Astrocyte of the spinal cord (primary cell): ENCODE results near the gene ARL14EPL.
A peak's percentile ranks its signal among the peaks of the same experiment; 100 is the strongest.

Source experiments
- DNase-seq: peaks from one replicate; pipeline ENCODE4 v3.0.0; 2011; ENCODE audit warnings: low read depth, low spot score
- H3K4me3 ChIP-seq: 2 replicates; pipeline ENCODE4 v1.5.1; 2011; ENCODE audit warnings: low read depth, mild to moderate bottlenecking, low read length, moderate library complexity
- in situ Hi-C: cut with HindIII; loops from 2 replicates; pipeline ENCODE4 v1.10.0; 2017; ENCODE audit warnings: low sequenced_read_pairs
- TF ChIP-seq, protein P1 (sequence below): IDR thresholded peaks from 2 replicates; pipeline ENCODE4 v1.5.1; 2012; ENCODE audit warnings: low read depth, mild to moderate bottlenecking, low read length, inconsistent platforms

The ARL14EPL gene

GRCh38 chr5:116023619-116024018 is 8.7 kb upstream of the ARL14EPL start:
- no peak for DNase-seq
- in situ Hi-C loops, result no loop called here
- H3K4me3 ChIP-seq, result no peak overlapping the region
- TF ChIP-seq, protein P1, sequence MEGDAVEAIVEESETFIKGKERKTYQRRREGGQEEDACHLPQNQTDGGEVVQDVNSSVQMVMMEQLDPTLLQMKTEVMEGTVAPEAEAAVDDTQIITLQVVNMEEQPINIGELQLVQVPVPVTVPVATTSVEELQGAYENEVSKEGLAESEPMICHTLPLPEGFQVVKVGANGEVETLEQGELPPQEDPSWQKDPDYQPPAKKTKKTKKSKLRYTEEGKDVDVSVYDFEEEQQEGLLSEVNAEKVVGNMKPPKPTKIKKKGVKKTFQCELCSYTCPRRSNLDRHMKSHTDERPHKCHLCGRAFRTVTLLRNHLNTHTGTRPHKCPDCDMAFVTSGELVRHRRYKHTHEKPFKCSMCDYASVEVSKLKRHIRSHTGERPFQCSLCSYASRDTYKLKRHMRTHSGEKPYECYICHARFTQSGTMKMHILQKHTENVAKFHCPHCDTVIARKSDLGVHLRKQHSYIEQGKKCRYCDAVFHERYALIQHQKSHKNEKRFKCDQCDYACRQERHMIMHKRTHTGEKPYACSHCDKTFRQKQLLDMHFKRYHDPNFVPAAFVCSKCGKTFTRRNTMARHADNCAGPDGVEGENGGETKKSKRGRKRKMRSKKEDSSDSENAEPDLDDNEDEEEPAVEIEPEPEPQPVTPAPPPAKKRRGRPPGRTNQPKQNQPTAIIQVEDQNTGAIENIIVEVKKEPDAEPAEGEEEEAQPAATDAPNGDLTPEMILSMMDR, result no peak

GRCh38 chr5:116025866-116026265 is 6.4 kb upstream of the ARL14EPL start:
- H3K4me3 ChIP-seq, result no peak overlapping the region
- DNase-seq, result no peak
- in situ Hi-C loops, result no loop called here
- TF ChIP-seq, protein P1, result no peak

GRCh38 chr5:116032991-116033390 is 719 bp downstream of the ARL14EPL start:
- in situ Hi-C loops, result no loop called here
- H3K4me3 ChIP-seq, result no peak overlapping the region
- no peak for DNase-seq
- TF ChIP-seq, protein P1, result no peak

DNA sequence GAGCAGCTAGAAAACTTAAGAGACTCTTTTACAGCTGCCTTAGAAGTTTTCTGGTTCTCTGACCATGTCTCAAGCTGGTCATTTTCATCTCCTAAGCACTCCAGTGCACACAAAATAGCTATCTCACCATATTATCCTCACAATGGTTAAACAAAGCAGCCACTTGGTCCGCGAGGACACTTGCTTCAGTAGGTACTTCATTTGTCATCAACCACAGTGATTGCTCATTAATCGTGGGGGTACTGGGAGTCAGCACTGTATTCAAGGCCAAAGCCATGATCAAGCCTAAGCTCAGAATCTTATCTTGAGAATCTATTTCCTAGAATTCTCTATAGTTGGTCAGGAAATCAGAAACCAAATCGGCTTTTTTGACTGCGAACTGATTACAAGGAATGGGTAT is 2.9 kb downstream of the ARL14EPL start:
- in situ Hi-C loops, result no loop called here
- TF ChIP-seq, protein P1, result no peak
- no peak overlapping the region for H3K4me3 ChIP-seq
- DNase-seq, result no peak

DNA sequence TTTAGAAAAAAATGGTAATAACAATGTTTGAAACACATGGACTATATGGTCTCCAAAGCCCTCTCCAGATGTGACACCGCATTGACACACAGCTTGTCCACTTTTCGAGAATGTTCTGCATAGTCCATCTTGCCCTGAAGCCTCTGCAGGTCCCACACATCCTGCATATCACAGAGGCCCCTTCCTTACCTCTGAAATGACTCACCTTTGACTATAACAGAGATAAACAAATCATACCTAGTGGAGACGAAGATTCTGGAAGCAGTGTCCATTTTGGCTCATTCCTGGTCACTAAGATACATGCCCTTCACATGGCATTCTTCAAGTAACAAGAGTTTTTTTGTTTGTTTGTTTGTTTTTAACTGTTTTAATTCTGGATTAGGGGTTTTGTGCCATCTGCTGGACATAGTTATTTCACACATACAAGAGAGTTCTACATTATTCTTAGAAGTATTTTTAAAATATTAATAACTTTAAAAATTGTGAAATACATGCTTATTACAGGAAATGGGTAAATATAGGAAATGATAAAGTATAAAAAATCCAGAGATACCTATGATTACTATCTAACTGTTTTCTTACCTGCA is 5.1 kb downstream of the ARL14EPL start:
- TF ChIP-seq, protein P1, result peak; percentile 4
- DNase-seq, result no peak
- in situ Hi-C loops, result no loop called here
- no peak overlapping the region for H3K4me3 ChIP-seq

DNA sequence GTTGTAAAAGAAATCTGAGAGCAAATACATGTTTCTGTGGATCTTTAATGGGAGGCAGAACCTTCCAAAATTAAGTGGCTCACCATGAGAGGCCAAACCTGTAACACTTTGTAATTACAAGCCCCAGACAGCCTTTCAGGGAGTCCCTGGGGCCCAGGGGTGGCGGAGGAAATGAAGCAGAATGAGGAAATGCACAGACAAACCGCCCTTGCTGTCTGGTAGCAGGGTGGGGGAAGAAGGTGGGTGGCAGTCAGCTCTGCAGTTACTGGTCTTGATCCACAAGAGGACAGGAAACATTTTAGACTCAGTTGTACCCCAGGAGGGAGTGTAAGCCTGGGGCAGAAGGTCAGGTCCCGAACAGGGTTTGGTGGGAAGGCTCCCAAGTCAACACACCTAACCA is 6.5 kb downstream of the ARL14EPL start:
- no peak for DNase-seq

More for the DNA sequence above, 6.5 kb downstream of the ARL14EPL start:
- H3K4me3 ChIP-seq, result no peak overlapping the region
- TF ChIP-seq, protein P1, result no peak
- in situ Hi-C loops, result no loop called here
